Mesothelial cell of epicardium (in vitro differentiated cells): ENCODE measurements around the gene PLEKHO1. TPM values are rescaled to one million over a fixed set of nuclear protein-coding genes. Genes with fewer than 3 reads are reported as not detected.
"Not testable (repeated sequence)": the region's sequence is repeated elsewhere in the genome, so short reads cannot be mapped to it uniquely, and the experiment has no call there.

Experiments used
- DNase-seq, 2 experiments: peaks; one replicate each; pipeline ENCODE4 v3.0.0; 2021; ENCODE audit warnings: low spot score in 2 of 2; ENCODE audit not compliant: unreplicated experiment in 2 of 2
- H3K27ac Mint-ChIP-seq: 2 replicates; pipeline ENCODE4 v1.8.0; 2021; ENCODE audit warnings: mixed read lengths
- H3K27me3 Mint-ChIP-seq: 2 replicates; pipeline ENCODE4 v1.8.0; 2021; ENCODE audit warnings: low read depth, mixed read lengths
- H3K36me3 Mint-ChIP-seq: 2 replicates; pipeline ENCODE4 v1.8.0; 2021; ENCODE audit warnings: mixed read lengths
- H3K4me1 Mint-ChIP-seq: 2 replicates; pipeline ENCODE4 v1.8.0; 2021; ENCODE audit warnings: mixed read lengths
- H3K4me3 Mint-ChIP-seq: 2 replicates; pipeline ENCODE4 v1.8.0; 2021; ENCODE audit warnings: mild to moderate bottlenecking, moderate library complexity, mixed read lengths
- H3K9me3 Mint-ChIP-seq: 2 replicates; pipeline ENCODE4 v1.8.0; 2021; ENCODE audit warnings: mixed read lengths
- CTCF ChIP-seq: fragments of 200-600 bp; sonication (generic); IDR thresholded peaks from one replicate; pipeline ENCODE4 v1.5.0; 2021; ENCODE audit warnings: antibody characterized with exemption; ENCODE audit not compliant: unreplicated experiment
- total RNA-seq: library from RNA; stranded (reverse); gene quantifications from 3 replicates; pipeline ENCODE4 v1.2.1, GENCODE V29; 2021

Gene PLEKHO1
- total RNA-seq, 1 donor from 2014 or later = 80.1 TPM

GRCh38 chr1:150127464-150127863 lies 22.3 kb upstream of the PLEKHO1 start:
- peaks cover 10% of the 10 kb centered on the region for H3K36me3 Mint-ChIP-seq
- H3K27me3 Mint-ChIP-seq = no peaks in the 10 kb centered on the region
- H3K27ac Mint-ChIP-seq = no peak overlapping the region
- peaks cover 4% of the 10 kb centered on the region for H3K9me3 Mint-ChIP-seq
- no peak for DNase-seq
- no peak overlapping the region for H3K4me3 Mint-ChIP-seq
- no peak for TF ChIP-seq CTCF
- no peaks in the 10 kb centered on the region for H3K4me1 Mint-ChIP-seq

- Mint-ChIP-seq H3K9me3 (peaks cover 3% of the 10 kb centered on the region), H3K4me1 (no peaks in the 10 kb centered on the region), H3K4me3 (no peak overlapping the region), H3K27me3 (no peaks in the 10 kb centered on the region), H3K27ac (no peak overlapping the region), H3K36me3 (peaks cover 9% of the 10 kb centered on the region)
- DNase-seq = no peak
- TF ChIP-seq CTCF = no peak
Measured at GRCh38 chr1:150127868-150128267, 21.8 kb upstream of the PLEKHO1 start.

- Mint-ChIP-seq H3K27me3 (no peaks in the 10 kb centered on the region), H3K36me3 (peaks cover 3% of the 10 kb centered on the region), H3K4me1 (no peaks in the 10 kb centered on the region), H3K27ac (no peak overlapping the region), H3K4me3 (no peak overlapping the region), H3K9me3 (no peaks in the 10 kb centered on the region)
- no peak for DNase-seq
- TF ChIP-seq CTCF = no peak
Measured at GRCh38 chr1:150132372-150132771, 17.3 kb upstream of the PLEKHO1 start.

- peaks cover 4% of the 10 kb centered on the region for H3K36me3 Mint-ChIP-seq
- no peaks in the 10 kb centered on the region for H3K4me1 Mint-ChIP-seq
- H3K9me3 Mint-ChIP-seq = no peaks in the 10 kb centered on the region
- no peaks in the 10 kb centered on the region for H3K27me3 Mint-ChIP-seq
- H3K4me3 Mint-ChIP-seq = no peak overlapping the region
- no peak for DNase-seq
- H3K27ac Mint-ChIP-seq = no peak overlapping the region
- no peak for TF ChIP-seq CTCF
Measured at GRCh38 chr1:150134537-150134936, 15.2 kb upstream of the PLEKHO1 start.

- H3K4me3 Mint-ChIP-seq, H3K27me3 Mint-ChIP-seq, H3K9me3 Mint-ChIP-seq, H3K4me1 Mint-ChIP-seq, H3K27ac Mint-ChIP-seq, H3K36me3 Mint-ChIP-seq, DNase-seq: not testable (repeated sequence)
Measured at GRCh38 chr1:150135400-150135799, 14.3 kb upstream of the PLEKHO1 start.

- no peak for TF ChIP-seq CTCF
- no peak overlapping the region for H3K4me3 Mint-ChIP-seq
- no peak overlapping the region for H3K27ac Mint-ChIP-seq
- peaks cover 6% of the 10 kb centered on the region for H3K36me3 Mint-ChIP-seq
- no peaks in the 10 kb centered on the region for H3K27me3 Mint-ChIP-seq
- H3K4me1 Mint-ChIP-seq = peaks cover 10% of the 10 kb centered on the region
- DNase-seq = no peak
- no peaks in the 10 kb centered on the region for H3K9me3 Mint-ChIP-seq
Measured at GRCh38 chr1:150138044-150138443, 11.7 kb upstream of the PLEKHO1 start.
